GM23248 (cell line): ENCODE measurements around the gene DMC1.

Source experiments
- EZH2 ChIP-seq: fragments of 200-600 bp; sonication (generic); IDR thresholded peaks from 2 replicates; pipeline ENCODE4 v1.6.1; 2018; ENCODE audit warnings: antibody characterized with exemption, mild to moderate bottlenecking; ENCODE audit not compliant: insufficient read depth, poor library complexity, severe bottlenecking
- EZH2phosphoT487 ChIP-seq: fragments of 200-600 bp; sonication (generic); IDR thresholded peaks from 2 replicates; pipeline ENCODE4 v1.6.1; 2018; ENCODE audit warnings: antibody characterized with exemption, moderate library complexity, mild to moderate bottlenecking, low read depth; ENCODE audit not compliant: insufficient read depth

DNA sequence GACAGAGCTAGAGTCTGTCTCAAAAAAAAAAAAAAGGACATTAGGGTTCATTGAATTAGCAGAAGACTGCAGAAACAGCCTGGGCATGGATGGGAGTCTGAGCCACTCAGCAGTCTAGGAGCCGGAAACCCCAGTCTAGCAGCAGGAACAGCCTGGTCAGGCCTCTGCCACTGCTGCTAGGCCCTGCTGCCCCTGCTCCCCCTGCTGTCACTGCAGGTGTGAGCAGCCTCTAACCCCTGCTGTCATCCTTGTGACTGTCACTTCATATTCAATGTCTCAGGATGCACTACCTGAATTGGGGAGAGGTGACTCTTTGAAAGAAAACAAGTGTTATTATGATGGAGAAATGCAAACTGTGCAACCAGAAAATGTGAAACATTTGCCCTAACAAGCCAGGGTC, 56.9 kb downstream of the DMC1 start:
- no peak for TF ChIP-seq EZH2
- no peak for TF ChIP-seq EZH2phosphoT487
